Activated CD8-positive, alpha-beta memory T cell treated with anti-CD3 and anti-CD28 coated beads for 36 hours (primary cell): Measurements from ENCODE around the gene KDM5C. TPM values are rescaled to one million over a fixed set of nuclear protein-coding genes. Genes with fewer than 3 reads are reported as not detected.

Experiments used
- CTCF ChIA-PET: fragments of 350-600 bp; sonication (Branson Sonifier 250); formaldehyde crosslinking; loops from one replicate; lab custom pipeline; 2021; ENCODE audit warnings: antibody characterized with exemption; lab: Charles Lee
- POLR2A ChIA-PET: fragments of 350-600 bp; sonication (Branson Sonifier 250); formaldehyde crosslinking; loops from one replicate; lab custom pipeline; 2021; ENCODE audit warnings: antibody characterized with exemption; lab: Charles Lee
- total RNA-seq, 2 experiments: library from RNA; stranded (reverse); gene quantifications; one replicate each; pipeline ENCODE4 v1.2.3, GENCODE V29; 2021

Gene KDM5C
- total RNA-seq, 2 experiments from 2014 or later = 82.6 to 90.1 TPM

GRCh38 chrX:53253293-53254020, 28.4 kb upstream of the KDM5C start:
- POLR2A ChIA-PET = no interaction called here
- CTCF ChIA-PET = no interaction called here

GRCh38 chrX:53251307-53251706, 26.3 kb upstream of the KDM5C start:
- POLR2A ChIA-PET = no interaction called here

GRCh38 chrX:53250556-53250955, 25.5 kb upstream of the KDM5C start:
- CTCF ChIA-PET = no interaction called here

More at GRCh38 chrX:53251307-53251706, 26.3 kb upstream of the KDM5C start:
- CTCF ChIA-PET = no interaction called here

GRCh38 chrX:53249408-53250042, 24.5 kb upstream of the KDM5C start:
- ChIA-PET CTCF (no interaction called here), POLR2A (no interaction called here)

More at GRCh38 chrX:53250556-53250955, 25.5 kb upstream of the KDM5C start:
- POLR2A ChIA-PET = no interaction called here

- ChIA-PET CTCF (no interaction called here), POLR2A (no interaction called here)
Measured at GRCh38 chrX:53247928-53248327, 22.9 kb upstream of the KDM5C start.

GRCh38 chrX:53246231-53246630, 21.2 kb upstream of the KDM5C start:
- POLR2A ChIA-PET = no interaction called here
- CTCF ChIA-PET = no interaction called here

- POLR2A ChIA-PET = no interaction called here
- CTCF ChIA-PET = interaction anchor here (0.7 kb wide), 1 partner anchor 177 kb away, joined by 4 read pairs; no protein-coding TSS in a partner anchor
Measured at GRCh38 chrX:53244610-53245009, 19.6 kb upstream of the KDM5C start.

- ChIA-PET POLR2A (no interaction called here), CTCF (no interaction called here)
Measured at GRCh38 chrX:53242310-53242709, 17.3 kb upstream of the KDM5C start.

GRCh38 chrX:53241558-53241957, 16.6 kb upstream of the KDM5C start:
- CTCF ChIA-PET = no interaction called here
- POLR2A ChIA-PET = no interaction called here

- ChIA-PET CTCF (interaction anchor here (0.6 kb wide), 1 partner anchor 13 kb away, joined by 3 read pairs; no protein-coding TSS in a partner anchor), POLR2A (no interaction called here)
Measured at GRCh38 chrX:53239474-53239873, 14.5 kb upstream of the KDM5C start.

GRCh38 chrX:53237056-53237455, 12.0 kb upstream of the KDM5C start:
- ChIA-PET CTCF (no interaction called here), POLR2A (no interaction called here)

- POLR2A ChIA-PET = no interaction called here
- CTCF ChIA-PET = no interaction called here
Measured at GRCh38 chrX:53236025-53236679, 11.1 kb upstream of the KDM5C start.

- POLR2A ChIA-PET = no interaction called here
- CTCF ChIA-PET = no interaction called here
Measured at GRCh38 chrX:53235566-53235965, 10.6 kb upstream of the KDM5C start.

- POLR2A ChIA-PET = no interaction called here
Measured at GRCh38 chrX:53234484-53234883, 9.5 kb upstream of the KDM5C start.

GRCh38 chrX:53233536-53233935, 8.5 kb upstream of the KDM5C start:
- POLR2A ChIA-PET = no interaction called here

More at GRCh38 chrX:53234484-53234883, 9.5 kb upstream of the KDM5C start:
- CTCF ChIA-PET = no interaction called here

GRCh38 chrX:53230116-53230515, 5.1 kb upstream of the KDM5C start:
- ChIA-PET POLR2A (no interaction called here), CTCF (no interaction called here)

More at GRCh38 chrX:53233536-53233935, 8.5 kb upstream of the KDM5C start:
- CTCF ChIA-PET = no interaction called here

GRCh38 chrX:53227224-53227765, 2.3 kb upstream of the KDM5C start:
- ChIA-PET POLR2A (no interaction called here), CTCF (interaction anchor here (0.9 kb wide), 1 partner anchor 12 kb away, joined by 3 read pairs; no protein-coding TSS in a partner anchor)

GRCh38 chrX:53223955-53224859, 800 bp downstream of the KDM5C start:
- POLR2A ChIA-PET = interaction anchor here (0.6 to 1.2 kb wide), 2 partner anchors 9 to 39 kb away, joined by 3 read pairs; no protein-coding TSS in a partner anchor
- CTCF ChIA-PET = no interaction called here
